ENCODE data around the gene ADGRG2.
"Not testable (repeated sequence)": the region's sequence is repeated elsewhere in the genome, so short reads cannot be mapped to it uniquely, and the experiment has no call there.

ADGRG2 gene

GRCh38 chrX:19072372-19072771 is 49.9 kb downstream of the ADGRG2 start:
- no peak for DNase-seq

GRCh38 chrX:19070555-19070994 is 51.7 kb downstream of the ADGRG2 start:
- no peak for DNase-seq

GRCh38 chrX:19066987-19067386 is 55.3 kb downstream of the ADGRG2 start:
- DNase-seq = not testable (repeated sequence)

- DNase-seq = no peak
These were observed 56.7 kb downstream of the ADGRG2 start for GRCh38 chrX:19065535-19065934.

GRCh38 chrX:19064175-19064574 is 58.1 kb downstream of the ADGRG2 start:
- no peak for DNase-seq

- no peak for DNase-seq
These were observed 59.2 kb downstream of the ADGRG2 start for GRCh38 chrX:19063030-19063429.

GRCh38 chrX:19059067-19059466 is 63.2 kb downstream of the ADGRG2 start:
- DNase-seq = no peak

GRCh38 chrX:19057856-19058255 is 64.4 kb downstream of the ADGRG2 start:
- no peak for DNase-seq

GRCh38 chrX:19049110-19049509 is 73.2 kb downstream of the ADGRG2 start:
- DNase-seq = no peak

- no peak for DNase-seq
These were observed 75.7 kb downstream of the ADGRG2 start for GRCh38 chrX:19046343-19047215.

GRCh38 chrX:19040373-19040772 is 81.9 kb downstream of the ADGRG2 start:
- no peak for DNase-seq

GRCh38 chrX:19034025-19034424 is 88.2 kb downstream of the ADGRG2 start:
- no peak for DNase-seq

GRCh38 chrX:19030805-19031204 is 91.5 kb downstream of the ADGRG2 start:
- no peak for DNase-seq

- no peak for DNase-seq
These were observed 93.7 kb downstream of the ADGRG2 start for GRCh38 chrX:19028560-19028959.

- no peak for DNase-seq
These were observed 97.9 kb downstream of the ADGRG2 start for GRCh38 chrX:19024366-19024765.

- DNase-seq = no peak
These were observed 102.3 kb downstream of the ADGRG2 start for GRCh38 chrX:19019996-19020395.

GRCh38 chrX:19017271-19017670 is 105.0 kb downstream of the ADGRG2 start:
- no peak for DNase-seq

GRCh38 chrX:19016614-19017013 is 105.7 kb downstream of the ADGRG2 start:
- not testable (repeated sequence) for DNase-seq

GRCh38 chrX:19007868-19008267 is 114.4 kb downstream of the ADGRG2 start:
- no peak for DNase-seq

- no peak for DNase-seq
These were observed 115.3 kb downstream of the ADGRG2 start for GRCh38 chrX:19007011-19007410.

GRCh38 chrX:19005909-19006308 is 116.4 kb downstream of the ADGRG2 start:
- DNase-seq = no peak

GRCh38 chrX:19003756-19004155 is 118.5 kb downstream of the ADGRG2 start:
- DNase-seq = no peak

GRCh38 chrX:18998653-18999052 is 123.6 kb downstream of the ADGRG2 start:
- no peak for DNase-seq

GRCh38 chrX:18997916-18998315 is 124.4 kb downstream of the ADGRG2 start:
- no peak for DNase-seq

GRCh38 chrX:18996536-18996935 is 125.7 kb downstream of the ADGRG2 start:
- DNase-seq = no peak
